Measurements from ENCODE around the gene THY1. TPM values are rescaled to one million over a fixed set of nuclear protein-coding genes. Genes with fewer than 3 reads are reported as not detected.
A peak's percentile ranks its signal among the peaks of the same experiment; 100 is the strongest.

THY1 gene
- polyA plus RNA-seq, 1 donor (not counting 4 experiments of a cell fraction or from before 2014, with no cell fraction given): 2.4 TPM

DNA sequence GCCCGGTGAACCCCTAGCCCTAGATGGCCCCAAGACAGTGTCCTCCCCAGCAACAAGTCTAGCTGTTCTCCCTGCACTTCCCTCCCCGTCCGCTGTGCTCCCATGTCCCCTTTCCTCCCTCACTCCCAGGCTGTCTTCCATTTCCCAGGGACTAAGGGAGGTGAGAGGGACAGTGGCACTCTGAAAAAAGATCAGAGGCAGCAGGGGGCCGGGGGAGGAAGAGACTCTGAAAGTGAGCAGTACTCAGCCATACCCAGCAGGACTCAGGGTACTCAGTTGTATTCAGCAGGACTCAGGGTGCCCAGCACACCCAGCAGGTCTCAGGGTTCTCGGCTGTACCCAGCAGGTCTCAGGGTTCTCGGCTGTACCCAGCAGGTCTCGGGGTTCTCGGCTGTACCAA, 48.4 kb upstream of the THY1 start:
- Histone ChIP-seq H3K4me3 (ENCODE audit: control insufficient read depth in 2 of 3, extremely low read depth in 1 of 3, insufficient read depth in 2 of 3, low read depth in 1 of 3, low read length in 3 of 3) (no peak overlapping the region), H3K79me2 (ENCODE audit: control insufficient read depth, insufficient read depth, low read length) (no peaks in the 10 kb centered on the region), H2AFZ (ENCODE audit: control insufficient read depth, low read length) (no peak overlapping the region), H3K27ac (ENCODE audit: control insufficient read depth, insufficient read depth, low read length) (no peak overlapping the region), H3K27me3 (ENCODE audit: control insufficient read depth, extremely low read depth, insufficient read depth, low read length) (peaks cover 1% of the 10 kb centered on the region), H3K9me3 (ENCODE audit: control insufficient read depth, low read depth, low read length) (no peaks in the 10 kb centered on the region), H3K36me3 (ENCODE audit: control insufficient read depth in 2 of 2, extremely low read depth in 1 of 2, insufficient read depth in 2 of 2, low read length in 2 of 2) (no peaks in the 10 kb centered on the region), H3K9ac (ENCODE audit: control insufficient read depth, extremely low read depth, insufficient read depth, low read length) (no peak overlapping the region), H4K20me1 (ENCODE audit: control insufficient read depth, extremely low read depth, insufficient read depth, low read length) (no peaks in the 10 kb centered on the region), H3K4me2 (ENCODE audit: control insufficient read depth, extremely low read depth, insufficient read depth, low read depth, low read length) (no peak overlapping the region), H3K4me1 (ENCODE audit: control insufficient read depth, extremely low read depth, insufficient read depth, low read length) (peaks cover 11% of the 10 kb centered on the region), H3K9me1 (ENCODE audit: control insufficient read depth, extremely low read depth, insufficient read depth, low read length) (no peaks in the 10 kb centered on the region)
- TF ChIP-seq, protein P1, sequence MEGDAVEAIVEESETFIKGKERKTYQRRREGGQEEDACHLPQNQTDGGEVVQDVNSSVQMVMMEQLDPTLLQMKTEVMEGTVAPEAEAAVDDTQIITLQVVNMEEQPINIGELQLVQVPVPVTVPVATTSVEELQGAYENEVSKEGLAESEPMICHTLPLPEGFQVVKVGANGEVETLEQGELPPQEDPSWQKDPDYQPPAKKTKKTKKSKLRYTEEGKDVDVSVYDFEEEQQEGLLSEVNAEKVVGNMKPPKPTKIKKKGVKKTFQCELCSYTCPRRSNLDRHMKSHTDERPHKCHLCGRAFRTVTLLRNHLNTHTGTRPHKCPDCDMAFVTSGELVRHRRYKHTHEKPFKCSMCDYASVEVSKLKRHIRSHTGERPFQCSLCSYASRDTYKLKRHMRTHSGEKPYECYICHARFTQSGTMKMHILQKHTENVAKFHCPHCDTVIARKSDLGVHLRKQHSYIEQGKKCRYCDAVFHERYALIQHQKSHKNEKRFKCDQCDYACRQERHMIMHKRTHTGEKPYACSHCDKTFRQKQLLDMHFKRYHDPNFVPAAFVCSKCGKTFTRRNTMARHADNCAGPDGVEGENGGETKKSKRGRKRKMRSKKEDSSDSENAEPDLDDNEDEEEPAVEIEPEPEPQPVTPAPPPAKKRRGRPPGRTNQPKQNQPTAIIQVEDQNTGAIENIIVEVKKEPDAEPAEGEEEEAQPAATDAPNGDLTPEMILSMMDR (optimal IDR thresholded peaks at IDR 0.05 in 1 of 3, IDR thresholded peaks at IDR 0.05 in 1 of 3, conservative IDR thresholded peaks at IDR 0.05 in 1 of 3; ENCODE audit: extremely low read depth in 1 of 3, insufficient read depth in 2 of 3, low read length in 3 of 3): no peak
- no peak for TF ChIP-seq EZH2 (IDR thresholded peaks at IDR 0.05; ENCODE audit: low read length)
- dilution Hi-C loops (cut with MboI; ENCODE audit: extremely low pct_ligation_motif_present, low sequenced_read_pairs): no loop called here
- DNase-seq (ENCODE audit: low read depth, low spot score) (no peak), FAIRE-seq (no peak)

DNA sequence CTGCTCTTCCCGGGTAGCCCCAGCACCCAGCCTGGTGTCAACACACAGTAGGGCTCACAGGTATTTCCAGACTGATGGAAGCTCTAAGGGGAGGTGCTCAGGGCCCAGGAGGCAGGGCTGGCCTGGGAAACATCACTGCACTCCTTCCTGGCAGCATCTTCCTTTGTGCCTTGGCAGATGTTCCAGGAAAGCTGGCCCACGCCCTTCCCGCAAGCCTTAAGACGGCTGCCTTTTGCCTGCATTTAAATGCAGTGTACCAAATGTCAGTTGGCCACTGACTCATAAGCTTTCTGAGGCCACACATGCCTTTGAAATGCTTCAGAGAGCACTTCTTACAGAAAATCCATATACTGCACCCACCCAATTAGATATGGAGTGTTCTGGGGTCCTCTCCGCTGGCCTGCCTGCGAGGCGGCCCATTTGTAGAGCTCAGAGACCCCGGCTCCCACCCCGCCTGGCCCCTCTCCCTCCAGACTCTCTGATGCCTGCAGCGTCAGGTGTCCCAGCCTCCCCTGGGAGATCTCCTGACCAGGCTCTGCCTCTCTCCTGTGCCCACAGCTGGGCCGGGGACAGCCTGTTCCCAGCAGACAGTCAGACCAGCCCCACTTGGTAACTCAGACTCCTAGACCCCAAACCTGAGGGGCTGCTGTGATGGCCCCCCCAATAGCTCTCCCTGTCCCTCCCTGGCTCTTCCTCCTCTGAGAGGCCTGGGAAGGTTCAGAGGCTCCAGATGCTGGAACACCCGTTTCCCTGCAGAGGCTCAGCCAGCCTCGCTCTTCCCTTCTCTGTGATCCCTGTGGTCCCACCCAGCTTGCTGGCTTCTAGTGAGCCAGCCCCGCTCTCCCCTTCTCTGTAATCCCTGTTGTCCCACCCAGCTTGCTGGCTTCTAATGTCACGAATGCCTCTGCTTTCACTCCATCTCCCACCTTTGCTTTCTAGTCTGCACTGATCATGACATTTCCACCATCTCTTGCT, 47.6 kb upstream of the THY1 start:
- H3K9ac ChIP-seq (ENCODE audit: control insufficient read depth, extremely low read depth, insufficient read depth, low read length): no peak overlapping the region
- H3K4me3 ChIP-seq (ENCODE audit: control insufficient read depth in 2 of 3, extremely low read depth in 1 of 3, insufficient read depth in 2 of 3, low read depth in 1 of 3, low read length in 3 of 3): no peak overlapping the region
- H3K36me3 ChIP-seq (ENCODE audit: control insufficient read depth in 2 of 2, extremely low read depth in 1 of 2, insufficient read depth in 2 of 2, low read length in 2 of 2): no peaks in the 10 kb centered on the region
- FAIRE-seq (peak; percentile 97), DNase-seq (ENCODE audit: low read depth, low spot score) (peak; percentile 28)
- no peaks in the 10 kb centered on the region for H4K20me1 ChIP-seq (ENCODE audit: control insufficient read depth, extremely low read depth, insufficient read depth, low read length)
- peaks cover 11% of the 10 kb centered on the region for H3K4me1 ChIP-seq (ENCODE audit: control insufficient read depth, extremely low read depth, insufficient read depth, low read length)
- peak overlapping the region; percentile 28 for H3K4me2 ChIP-seq (ENCODE audit: control insufficient read depth, extremely low read depth, insufficient read depth, low read depth, low read length)
- no peaks in the 10 kb centered on the region for H3K9me3 ChIP-seq (ENCODE audit: control insufficient read depth, low read depth, low read length)
- H3K27me3 ChIP-seq (ENCODE audit: control insufficient read depth, extremely low read depth, insufficient read depth, low read length): no peaks in the 10 kb centered on the region
- no peaks in the 10 kb centered on the region for H3K79me2 ChIP-seq (ENCODE audit: control insufficient read depth, insufficient read depth, low read length)
- no peak overlapping the region for H2AFZ ChIP-seq (ENCODE audit: control insufficient read depth, low read length)
- dilution Hi-C loops (cut with MboI; ENCODE audit: extremely low pct_ligation_motif_present, low sequenced_read_pairs): no loop called here
- TF ChIP-seq EZH2 (IDR thresholded peaks at IDR 0.05; ENCODE audit: low read length): no peak
- TF ChIP-seq, protein P1 (optimal IDR thresholded peaks at IDR 0.05 in 1 of 3, IDR thresholded peaks at IDR 0.05 in 1 of 3, conservative IDR thresholded peaks at IDR 0.05 in 1 of 3; ENCODE audit: extremely low read depth in 1 of 3, insufficient read depth in 2 of 3, low read length in 3 of 3): no peak
- H3K27ac ChIP-seq (ENCODE audit: control insufficient read depth, insufficient read depth, low read length): no peak overlapping the region
- no peaks in the 10 kb centered on the region for H3K9me1 ChIP-seq (ENCODE audit: control insufficient read depth, extremely low read depth, insufficient read depth, low read length)

Data from keratinocyte (primary cell).